GM12878 (cell line): ENCODE measurements around the gene ZNF43. TPM values are rescaled to one million over a fixed set of nuclear protein-coding genes. Genes with fewer than 3 reads are reported as not detected.

ENCODE experiments used
- CHD4 ChIP-seq: fragments of 200-600 bp; sonication (generic); IDR thresholded peaks from 2 replicates; pipeline ENCODE4 v1.6.1; 2016; ENCODE audit warnings: mild to moderate bottlenecking
- DPF2 ChIP-seq: fragments of 450-650 bp; IDR thresholded peaks from 2 replicates; pipeline ENCODE4 v1.6.1; 2017; ENCODE audit warnings: mild to moderate bottlenecking
- MYC ChIP-seq: IDR thresholded peaks from 2 replicates; pipeline ENCODE4 v1.6.1; 2011; ENCODE audit warnings: mild to moderate bottlenecking, low read length, moderate library complexity, inconsistent platforms; ENCODE audit not compliant: insufficient read depth, insufficient replicate concordance, insufficient read length, severe bottlenecking
- NR2C2 ChIP-seq: IDR thresholded peaks from 2 replicates; pipeline ENCODE4 v1.6.1; 2011; ENCODE audit warnings: borderline replicate concordance, low read depth; ENCODE audit not compliant: control insufficient read depth, insufficient read length
- POLR2A ChIP-seq: IDR thresholded peaks from 2 replicates; pipeline ENCODE4 v1.6.1; 2011; ENCODE audit warnings: low read depth, mild to moderate bottlenecking, low read length
- SMARCA5 ChIP-seq: fragments of 450-650 bp; IDR thresholded peaks from 2 replicates; pipeline ENCODE4 v1.6.1; 2017; ENCODE audit warnings: mild to moderate bottlenecking
- SREBF2 ChIP-seq: IDR thresholded peaks from 2 replicates; pipeline ENCODE4 v1.6.1; 2012; ENCODE audit warnings: mild to moderate bottlenecking, low read length
- SRF ChIP-seq, 2 experiments: IDR thresholded peaks; 2 replicates each; pipeline ENCODE4 v1.6.1; 2011; ENCODE audit warnings: low read depth in 2 of 2, low read length in 2 of 2, mild to moderate bottlenecking in 1 of 2, moderate library complexity in 1 of 2
- TCF12 ChIP-seq: IDR thresholded peaks from 2 replicates; pipeline ENCODE4 v1.6.1; 2011; ENCODE audit warnings: low read depth, mild to moderate bottlenecking, low read length
- polyA plus RNA-seq, 11 experiments: library from polyadenylated mRNA; depleted of rRNA in 4 of 11; unstranded in 6 of 11; stranded (reverse) in 5 of 11; fragments of >200 nt; fragmentation: Nextera tagmentation in 4 of 11; fragmentation: Illumina TruSeq in 1 of 11; extraction: Ambion mirVana in 4 of 11; extraction: Trizol in 1 of 11; gene quantifications; 1 replicate in 1 of 11; 2 replicates in 10 of 11; pipeline versions ENCODE4 v1.2.1 to v1.2.3, GENCODE V29; 2011 to 2016; ENCODE audit warnings: inconsistent platforms in 2 of 11, missing spikeins in 2 of 11, low read depth in 1 of 11
- total RNA-seq, 4 experiments: library from RNA; depleted of rRNA in 3 of 4; stranded (reverse); fragments of >200 nt in 3 of 4; fragmentation: Illumina TruSeq in 1 of 4; extraction: Trizol in 1 of 4; gene quantifications; 2 replicates each; pipeline versions ENCODE4 v1.2.1 to v1.2.3, GENCODE V29; 2013 to 2021
- TF ChIP-seq, protein P1 (sequence below): fragments of 450-650 bp; IDR thresholded peaks from 2 replicates; pipeline ENCODE4 v1.6.1; 2016; ENCODE audit warnings: mild to moderate bottlenecking, moderate library complexity, borderline replicate concordance
- TF ChIP-seq, protein P2 (sequence below): IDR thresholded peaks from 2 replicates; pipeline ENCODE4 v1.6.1; 2012; ENCODE audit warnings: low read depth, low read length, improper control_type of control experiment

Gene ZNF43
- total and polyA plus RNA-seq, 10 of the 15 experiments (the other 5 are each of a cell fraction or from before 2014, with no cell fraction given), result 0.07 to 1.0 (median 0.38) TPM

DNA sequence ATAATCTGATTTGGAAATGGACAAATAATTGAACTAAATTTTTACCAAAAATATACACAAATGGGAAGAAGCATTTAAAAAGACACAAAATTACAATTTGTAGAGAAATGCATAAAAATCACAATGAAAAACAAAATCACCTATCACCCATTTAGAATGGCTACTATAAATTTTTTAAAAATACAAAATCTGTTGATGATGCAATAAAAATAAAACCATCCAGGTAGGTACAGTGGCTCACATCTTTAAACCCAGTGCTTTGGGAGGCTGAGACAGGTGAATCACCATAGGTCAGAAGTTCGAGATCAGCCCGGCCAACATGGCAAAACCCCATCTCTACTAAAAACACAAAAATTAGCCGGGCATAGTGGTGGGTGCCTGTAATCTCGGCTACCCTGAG is 23.5 kb downstream of the ZNF43 start (continued):
- TF ChIP-seq POLR2A (no peak), SRF (IDR thresholded peaks at IDR 0.05; ENCODE audit: low read depth in 2 of 2, low read length in 2 of 2) (no peak), SMARCA5 (no peak), MYC (no peak), CHD4 (no peak), NR2C2 (no peak), DPF2 (no peak), TCF12 (no peak), SREBF2 (no peak)
- TF ChIP-seq, protein P1, sequence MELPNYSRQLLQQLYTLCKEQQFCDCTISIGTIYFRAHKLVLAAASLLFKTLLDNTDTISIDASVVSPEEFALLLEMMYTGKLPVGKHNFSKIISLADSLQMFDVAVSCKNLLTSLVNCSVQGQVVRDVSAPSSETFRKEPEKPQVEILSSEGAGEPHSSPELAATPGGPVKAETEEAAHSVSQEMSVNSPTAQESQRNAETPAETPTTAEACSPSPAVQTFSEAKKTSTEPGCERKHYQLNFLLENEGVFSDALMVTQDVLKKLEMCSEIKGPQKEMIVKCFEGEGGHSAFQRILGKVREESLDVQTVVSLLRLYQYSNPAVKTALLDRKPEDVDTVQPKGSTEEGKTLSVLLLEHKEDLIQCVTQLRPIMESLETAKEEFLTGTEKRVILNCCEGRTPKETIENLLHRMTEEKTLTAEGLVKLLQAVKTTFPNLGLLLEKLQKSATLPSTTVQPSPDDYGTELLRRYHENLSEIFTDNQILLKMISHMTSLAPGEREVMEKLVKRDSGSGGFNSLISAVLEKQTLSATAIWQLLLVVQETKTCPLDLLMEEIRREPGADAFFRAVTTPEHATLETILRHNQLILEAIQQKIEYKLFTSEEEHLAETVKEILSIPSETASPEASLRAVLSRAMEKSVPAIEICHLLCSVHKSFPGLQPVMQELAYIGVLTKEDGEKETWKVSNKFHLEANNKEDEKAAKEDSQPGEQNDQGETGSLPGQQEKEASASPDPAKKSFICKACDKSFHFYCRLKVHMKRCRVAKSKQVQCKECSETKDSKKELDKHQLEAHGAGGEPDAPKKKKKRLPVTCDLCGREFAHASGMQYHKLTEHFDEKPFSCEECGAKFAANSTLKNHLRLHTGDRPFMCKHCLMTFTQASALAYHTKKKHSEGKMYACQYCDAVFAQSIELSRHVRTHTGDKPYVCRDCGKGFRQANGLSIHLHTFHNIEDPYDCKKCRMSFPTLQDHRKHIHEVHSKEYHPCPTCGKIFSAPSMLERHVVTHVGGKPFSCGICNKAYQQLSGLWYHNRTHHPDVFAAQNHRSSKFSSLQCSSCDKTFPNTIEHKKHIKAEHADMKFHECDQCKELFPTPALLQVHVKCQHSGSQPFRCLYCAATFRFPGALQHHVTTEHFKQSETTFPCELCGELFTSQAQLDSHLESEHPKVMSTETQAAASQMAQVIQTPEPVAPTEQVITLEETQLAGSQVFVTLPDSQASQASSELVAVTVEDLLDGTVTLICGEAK, result no peak
- TF ChIP-seq, protein P2, sequence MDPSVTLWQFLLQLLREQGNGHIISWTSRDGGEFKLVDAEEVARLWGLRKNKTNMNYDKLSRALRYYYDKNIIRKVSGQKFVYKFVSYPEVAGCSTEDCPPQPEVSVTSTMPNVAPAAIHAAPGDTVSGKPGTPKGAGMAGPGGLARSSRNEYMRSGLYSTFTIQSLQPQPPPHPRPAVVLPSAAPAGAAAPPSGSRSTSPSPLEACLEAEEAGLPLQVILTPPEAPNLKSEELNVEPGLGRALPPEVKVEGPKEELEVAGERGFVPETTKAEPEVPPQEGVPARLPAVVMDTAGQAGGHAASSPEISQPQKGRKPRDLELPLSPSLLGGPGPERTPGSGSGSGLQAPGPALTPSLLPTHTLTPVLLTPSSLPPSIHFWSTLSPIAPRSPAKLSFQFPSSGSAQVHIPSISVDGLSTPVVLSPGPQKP, result no peak
